Left hindlimb (tissue), 1 donor: ENCODE data around the gene GUCY1A2.

Experiments
- DNase-seq: peaks from one replicate; pipeline ENCODE4 v3.0.0-alpha.2; 2018

GUCY1A2 gene

GRCh38 chr11:106998116-106998915, 20.0 kb downstream of the GUCY1A2 start:
- no peak for DNase-seq

DNA sequence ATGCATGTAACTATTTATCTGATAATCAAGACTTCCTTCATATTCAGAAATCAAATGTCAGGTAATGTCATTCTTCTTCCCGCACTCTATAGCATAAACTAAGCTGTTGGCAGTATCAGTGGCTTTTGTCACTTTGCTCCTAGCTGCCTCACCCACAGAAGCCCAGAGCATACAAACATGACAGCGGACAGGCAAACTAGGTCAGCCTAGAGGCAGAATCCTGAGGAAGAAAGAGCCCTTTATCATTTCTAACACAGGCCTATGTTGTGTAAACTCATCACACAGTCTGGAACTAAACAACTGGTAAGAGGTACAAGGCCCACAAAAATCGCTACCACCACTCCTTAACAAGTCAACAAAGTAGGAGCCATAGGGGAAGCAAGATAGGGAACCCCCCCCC, 21.0 kb downstream of the GUCY1A2 start:
- no peak for DNase-seq

DNA sequence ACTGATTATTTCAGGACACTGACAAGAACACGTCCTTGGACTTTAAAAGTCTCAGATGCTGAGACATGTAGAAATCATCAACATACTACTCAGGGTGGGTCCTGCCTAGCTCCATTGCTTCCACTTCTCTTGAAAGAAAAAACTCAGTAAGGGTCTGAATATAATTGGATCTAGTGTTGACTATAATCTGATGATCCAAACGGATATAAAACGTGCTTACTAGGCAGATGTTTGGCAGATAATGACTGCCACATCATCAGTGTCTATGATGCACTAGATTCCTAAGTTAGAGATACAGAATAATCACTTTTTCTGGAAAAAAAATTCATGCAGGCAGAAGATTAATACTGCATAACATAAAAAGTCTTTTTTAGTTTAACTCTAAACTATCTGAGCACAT, 21.6 kb downstream of the GUCY1A2 start:
- DNase-seq = no peak

DNA sequence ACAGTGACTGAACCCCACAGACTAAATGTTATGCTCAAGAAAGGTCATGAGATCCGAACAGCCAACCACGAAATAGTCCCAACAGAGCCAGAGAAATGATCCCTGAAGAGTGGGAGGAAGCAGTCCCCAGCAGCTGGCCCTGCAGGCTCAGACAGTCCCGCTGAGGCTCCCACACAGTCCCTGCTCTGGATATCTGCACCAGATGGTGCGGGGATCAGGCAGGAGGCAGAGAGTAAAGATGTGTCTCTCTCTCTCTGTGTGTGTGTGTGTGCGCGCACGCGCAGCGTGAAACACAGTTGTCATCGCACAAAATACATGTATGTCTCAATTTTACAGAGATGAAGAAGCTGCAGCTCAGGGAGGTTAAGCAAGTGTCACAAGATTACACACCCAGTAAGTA, 27.9 kb downstream of the GUCY1A2 start:
- DNase-seq = peak; percentile 57

DNA sequence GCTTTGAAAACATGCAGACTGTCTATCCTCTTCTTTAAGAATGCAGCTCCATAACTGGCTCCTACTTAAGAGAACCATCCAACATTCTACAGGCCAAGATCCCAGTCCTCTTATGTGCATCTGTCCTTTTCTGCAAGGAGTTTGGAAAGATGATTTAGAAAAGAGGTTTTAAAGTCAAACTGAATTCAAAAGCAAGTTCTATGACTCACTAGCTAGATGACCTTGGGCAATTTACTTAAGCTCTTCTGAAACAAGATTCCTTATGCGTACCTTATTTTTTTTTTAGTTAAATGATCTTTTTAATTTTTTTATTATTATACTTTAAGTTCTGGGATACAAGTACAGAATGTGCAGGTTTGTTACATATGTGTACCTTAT, 29.2 kb downstream of the GUCY1A2 start:
- no peak for DNase-seq

DNA sequence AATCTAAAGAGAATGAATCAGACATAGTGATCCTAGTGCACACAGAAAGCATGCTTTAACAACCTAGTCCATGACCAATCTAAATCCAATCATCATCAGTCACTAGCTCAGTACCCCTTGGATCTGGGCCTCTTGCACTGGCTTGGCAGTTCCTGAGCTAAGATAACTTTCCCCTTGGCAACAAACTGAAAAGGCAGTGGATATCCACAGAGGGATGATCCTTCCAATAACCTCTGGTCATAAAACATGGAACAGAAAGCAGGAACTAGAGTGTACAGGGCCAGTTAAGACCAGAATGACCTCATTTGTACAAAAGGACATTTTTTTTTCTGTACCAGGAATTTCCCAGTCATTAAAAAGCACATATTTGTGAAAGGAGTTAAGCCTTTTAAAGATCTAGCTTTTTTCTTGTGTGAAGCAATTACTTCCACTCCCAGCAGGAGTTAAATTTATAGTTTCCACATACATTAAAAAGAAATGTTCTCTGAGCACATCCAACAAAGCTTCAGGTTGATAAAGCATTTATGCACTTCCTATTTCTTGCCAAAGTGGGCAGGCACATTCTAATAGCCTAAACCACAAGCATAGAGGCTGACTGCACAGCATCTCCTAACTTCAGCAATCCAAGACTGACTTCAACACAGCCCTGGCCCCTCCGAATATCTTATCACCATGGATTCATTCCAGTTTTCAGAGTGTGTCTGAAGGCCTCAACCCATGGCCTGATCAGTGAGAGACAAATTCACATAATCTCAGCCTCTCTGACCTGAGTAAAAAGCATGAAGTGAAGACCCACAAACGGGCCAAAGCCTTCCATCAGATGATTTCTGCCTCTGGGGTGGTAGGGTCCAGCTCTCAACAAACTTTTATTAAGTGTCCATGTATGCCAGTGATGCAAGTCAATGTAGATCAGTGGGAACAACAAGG, 29.9 kb downstream of the GUCY1A2 start:
- peak; percentile 66 for DNase-seq

- DNase-seq = no peak
Observed at GRCh38 chr11:106986673-106987072, 31.6 kb downstream of the GUCY1A2 start.

DNA sequence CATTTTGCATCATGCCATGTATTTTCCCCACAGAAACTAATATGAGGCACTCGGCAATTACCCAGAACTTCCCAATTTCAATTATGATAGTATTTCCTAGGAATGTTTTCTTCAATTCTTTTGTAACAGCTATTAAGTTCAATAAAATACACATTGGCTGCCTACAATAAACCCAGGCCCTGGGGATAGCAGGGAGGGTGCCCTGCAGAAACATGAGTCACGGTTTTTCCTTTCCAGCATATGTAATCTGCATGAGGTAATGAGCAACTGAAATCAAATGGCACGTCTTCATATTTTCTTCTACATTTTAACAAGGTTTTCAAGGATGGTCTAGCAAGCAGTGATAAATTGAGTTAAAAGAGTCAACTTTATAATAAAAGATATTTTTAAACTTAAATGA, 32.0 kb downstream of the GUCY1A2 start:
- DNase-seq = no peak

DNA sequence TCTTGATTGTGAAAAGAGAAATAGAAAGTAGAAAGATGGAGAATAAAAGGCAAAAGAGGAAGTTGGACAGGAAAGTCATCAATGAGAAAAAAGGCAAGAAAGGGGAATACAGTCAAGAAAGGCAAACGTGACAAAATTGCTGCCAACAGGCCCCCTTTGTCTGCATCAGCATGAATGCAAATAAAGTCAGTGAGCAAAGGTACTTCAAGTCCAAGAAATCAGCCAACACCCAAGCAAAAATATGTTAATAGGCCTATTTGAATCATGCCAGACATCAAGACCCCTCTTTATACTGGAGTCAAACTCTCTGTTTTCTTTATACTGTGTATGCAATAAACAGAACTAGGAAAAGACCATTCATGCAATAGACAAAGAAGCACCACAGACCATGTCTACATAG, 34.3 kb downstream of the GUCY1A2 start:
- no peak for DNase-seq

DNA sequence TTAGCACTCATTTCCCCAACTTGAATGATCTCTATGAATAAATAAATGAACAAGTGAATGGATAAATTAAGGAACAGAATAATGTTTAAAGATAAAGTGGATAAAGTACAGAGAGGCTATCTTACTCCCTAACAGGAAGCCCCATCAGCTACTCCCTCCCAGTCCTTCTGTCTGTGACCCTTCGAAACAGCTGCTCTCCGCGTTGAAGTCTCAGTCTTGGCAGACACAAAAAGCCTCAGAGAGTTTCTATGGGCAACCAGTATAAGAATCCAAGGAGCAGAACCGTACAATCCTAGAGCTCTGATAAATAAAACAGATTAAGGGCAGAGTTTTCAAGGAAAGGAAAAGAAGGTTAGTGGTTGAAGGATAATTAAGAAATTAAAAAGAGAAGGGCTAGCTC, 35.0 kb downstream of the GUCY1A2 start:
- DNase-seq = no peak

DNA sequence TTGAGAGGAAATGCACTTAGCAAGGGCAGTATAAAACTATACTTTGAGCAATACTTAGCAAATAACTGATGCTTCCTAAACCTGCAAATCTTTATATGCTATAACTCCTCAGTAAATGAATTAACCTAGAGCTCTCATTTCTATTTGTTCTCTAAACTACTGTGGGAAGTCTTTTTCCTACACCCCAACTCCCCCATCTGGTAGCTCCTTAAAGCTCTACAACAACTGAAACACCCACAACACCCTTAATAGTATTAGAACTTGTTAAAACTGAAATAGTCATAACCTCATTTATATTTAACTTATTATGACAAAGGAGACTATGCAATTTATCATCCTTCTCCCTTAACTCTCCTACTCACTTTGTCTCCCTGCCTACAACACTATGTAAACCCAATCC, 43.4 kb downstream of the GUCY1A2 start:
- no peak for DNase-seq

- DNase-seq = no peak
Observed at GRCh38 chr11:106971864-106972263, 46.4 kb downstream of the GUCY1A2 start.

DNA sequence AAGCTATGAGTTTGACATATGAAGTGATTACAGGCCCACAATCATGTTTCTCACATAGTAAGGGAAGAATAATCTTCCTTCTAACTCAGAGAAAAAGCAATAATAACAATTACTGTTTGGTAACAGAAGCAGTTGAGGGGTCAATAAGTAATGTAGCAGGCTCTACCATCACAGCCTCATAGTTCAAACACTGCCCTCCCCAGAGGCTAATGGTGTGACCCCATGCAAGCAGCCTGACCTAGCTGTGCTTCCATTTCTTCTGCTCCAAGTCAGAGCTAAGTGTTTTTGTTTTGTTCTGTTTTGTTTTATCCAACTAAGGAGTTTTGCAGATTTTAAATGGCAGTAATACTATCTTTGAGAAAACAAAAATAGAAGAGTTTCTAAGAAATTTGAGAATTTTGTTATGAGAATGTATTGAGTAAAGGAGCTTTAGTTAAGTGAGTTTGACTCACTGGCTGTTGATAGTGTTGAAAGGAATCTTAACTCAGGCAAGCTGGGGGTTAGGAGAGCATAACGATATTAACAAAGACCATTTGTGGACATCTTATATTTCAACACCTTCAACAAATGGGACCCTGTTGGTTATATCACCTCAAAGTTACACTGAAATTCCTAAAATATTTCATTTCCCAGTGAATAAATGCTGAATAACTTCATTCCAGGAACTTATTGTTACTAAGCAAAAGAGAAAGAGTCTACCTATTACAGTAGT, 48.5 kb downstream of the GUCY1A2 start:
- DNase-seq = no peak

DNA sequence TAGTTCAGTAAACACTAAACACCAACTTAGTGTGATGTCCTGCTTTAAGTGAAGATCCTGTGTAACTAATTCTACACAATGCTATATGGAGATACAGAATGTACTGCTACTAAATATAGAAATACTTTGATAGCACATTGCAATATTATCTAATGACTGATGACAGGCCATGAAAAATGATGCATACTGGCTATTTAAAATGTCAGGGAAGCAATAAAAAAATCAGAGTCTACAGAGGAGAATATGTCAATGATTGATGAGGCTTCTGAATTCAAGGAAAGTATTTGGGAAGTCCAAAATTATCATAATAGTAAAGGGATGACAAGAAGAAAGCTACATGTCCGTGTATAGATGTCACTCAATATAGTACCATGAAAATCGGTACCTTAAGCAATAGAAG, 55.3 kb downstream of the GUCY1A2 start:
- DNase-seq = no peak

- no peak for DNase-seq
Observed at GRCh38 chr11:106961518-106961917, 56.8 kb downstream of the GUCY1A2 start.

DNA sequence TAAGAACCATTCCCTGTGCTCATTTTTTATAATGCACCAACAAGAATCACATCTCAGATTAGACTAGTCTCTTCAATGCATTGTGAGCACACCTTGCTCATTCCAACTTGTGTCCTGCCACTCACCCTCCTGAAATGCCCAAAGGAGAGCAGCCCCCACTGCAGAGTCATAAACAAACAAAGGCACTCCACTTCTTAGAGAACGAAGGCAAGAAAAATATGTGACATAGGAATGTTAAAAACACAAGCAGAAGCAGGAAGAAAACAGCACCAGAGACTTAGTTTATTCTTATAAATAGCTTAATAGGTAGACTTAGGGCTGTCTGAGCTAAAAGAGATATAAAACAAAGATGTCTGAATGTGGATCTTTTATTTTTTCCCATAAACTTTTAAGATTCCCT, 57.2 kb downstream of the GUCY1A2 start:
- DNase-seq = no peak

DNA sequence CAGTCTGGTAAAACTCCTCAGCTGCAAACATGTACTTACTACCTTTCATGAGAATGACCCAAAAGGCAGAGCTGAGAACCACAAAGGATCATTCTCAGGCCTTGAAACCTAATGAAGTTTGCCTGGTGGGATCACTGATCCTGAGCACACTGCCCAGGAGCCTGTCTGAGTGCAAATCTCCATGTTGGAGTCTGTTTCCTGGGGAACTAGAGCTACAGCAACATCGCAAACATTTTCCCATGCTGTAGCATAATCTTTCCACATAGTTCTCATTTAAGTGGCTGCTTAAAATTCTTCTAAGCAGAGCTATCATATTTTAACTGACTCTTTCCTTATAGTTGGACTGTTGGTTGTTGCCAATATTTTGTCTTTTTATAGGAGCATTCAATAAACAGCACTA, 58.5 kb downstream of the GUCY1A2 start:
- DNase-seq = no peak

GRCh38 chr11:106959386-106959785, 58.9 kb downstream of the GUCY1A2 start:
- DNase-seq = no peak

- no peak for DNase-seq
Observed at GRCh38 chr11:106958517-106959248, 59.6 kb downstream of the GUCY1A2 start.

- DNase-seq = no peak
Observed at GRCh38 chr11:106957030-106957482, 61.2 kb downstream of the GUCY1A2 start.

DNA sequence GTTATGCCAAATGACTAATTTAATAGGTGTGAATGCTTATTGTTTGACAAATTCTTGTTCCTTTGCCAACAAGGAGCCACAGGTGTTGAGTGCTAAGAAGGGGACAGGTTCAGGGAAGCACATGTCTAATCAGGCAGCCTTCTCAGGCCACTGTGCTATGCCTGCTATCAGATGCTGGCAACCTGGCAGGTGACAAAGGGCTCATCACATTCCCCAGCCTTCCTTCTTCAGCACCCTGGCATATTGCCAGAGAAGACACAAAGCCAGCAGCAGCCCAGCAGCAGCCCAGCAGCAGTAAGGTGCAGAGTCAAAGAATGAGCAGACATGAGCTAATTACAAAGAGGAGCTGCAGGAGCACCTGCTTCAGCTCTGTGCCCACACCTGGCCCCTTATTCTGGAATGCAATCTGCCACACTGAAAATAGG, 68.2 kb downstream of the GUCY1A2 start:
- no peak for DNase-seq

DNA sequence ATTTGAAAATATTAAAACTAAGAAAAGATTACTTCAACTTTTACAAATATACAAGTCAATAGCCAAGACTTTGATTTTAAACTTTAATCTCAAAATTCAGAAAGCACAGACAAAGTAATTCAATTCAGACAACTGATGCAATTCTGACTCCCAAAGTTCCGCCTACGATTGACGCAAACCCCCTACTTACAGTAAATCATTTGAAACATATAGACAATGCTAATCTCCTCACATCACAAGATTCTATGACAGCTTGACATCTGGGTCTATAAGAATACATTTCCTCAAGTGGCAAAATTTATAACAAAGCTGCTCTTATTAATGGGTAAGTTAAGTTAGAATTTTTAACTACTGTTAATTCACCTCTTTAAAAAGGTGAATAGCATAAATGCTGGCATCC, 75.2 kb downstream of the GUCY1A2 start:
- no peak for DNase-seq

GRCh38 chr11:106939157-106939556, 79.1 kb downstream of the GUCY1A2 start:
- DNase-seq = no peak
